ENCODE measurements around the gene AIFM3. TPM values are rescaled to one million over a fixed set of nuclear protein-coding genes. Genes with fewer than 3 reads are reported as not detected.
A peak's percentile ranks its signal among the peaks of the same experiment; 100 is the strongest.

AIFM3 gene
- total RNA-seq, 1 donor from 2014 or later: 0.47 TPM

GRCh38 chr22:20995329-20996030, 28.4 kb downstream of the AIFM3 start:
- no peak overlapping the region for H3K27ac Mint-ChIP-seq (ENCODE audit: unreplicated experiment)
- H3K9me3 Mint-ChIP-seq (ENCODE audit: low read depth): no peaks in the 10 kb centered on the region
- H3K27me3 Mint-ChIP-seq (ENCODE audit: low read depth): no peaks in the 10 kb centered on the region
- H3K4me3 Mint-ChIP-seq (ENCODE audit: unreplicated experiment): no peak overlapping the region
- peaks cover 3% of the 10 kb centered on the region for H3K36me3 Mint-ChIP-seq (ENCODE audit: low read depth)
- H3K4me1 Mint-ChIP-seq (ENCODE audit: low read depth): peaks cover 7% of the 10 kb centered on the region
- DNase-seq (ENCODE audit: low spot score): no peak
- no peak for TF ChIP-seq CTCF (IDR thresholded peaks at IDR 0.05)

GRCh38 chr22:20996031-20996410, 29.0 kb downstream of the AIFM3 start:
- Mint-ChIP-seq H3K27me3 (ENCODE audit: low read depth) (no peaks in the 10 kb centered on the region), H3K9me3 (ENCODE audit: low read depth) (no peaks in the 10 kb centered on the region), H3K4me3 (ENCODE audit: unreplicated experiment) (no peak overlapping the region), H3K27ac (ENCODE audit: unreplicated experiment) (no peak overlapping the region), H3K4me1 (ENCODE audit: low read depth) (peaks cover 12% of the 10 kb centered on the region), H3K36me3 (ENCODE audit: low read depth) (peaks cover 3% of the 10 kb centered on the region)
- no peak for TF ChIP-seq CTCF (IDR thresholded peaks at IDR 0.05)
- peak; percentile 88 for DNase-seq (ENCODE audit: low spot score)

GRCh38 chr22:20996598-20997535, 29.8 kb downstream of the AIFM3 start:
- Mint-ChIP-seq H3K36me3 (ENCODE audit: low read depth) (peaks cover 3% of the 10 kb centered on the region), H3K9me3 (ENCODE audit: low read depth) (no peaks in the 10 kb centered on the region), H3K4me1 (ENCODE audit: low read depth) (peaks cover 17% of the 10 kb centered on the region), H3K4me3 (ENCODE audit: unreplicated experiment) (no peak overlapping the region), H3K27ac (ENCODE audit: unreplicated experiment) (no peak overlapping the region), H3K27me3 (ENCODE audit: low read depth) (no peaks in the 10 kb centered on the region)
- peak; percentile 88 for DNase-seq (ENCODE audit: low spot score)
- no peak for TF ChIP-seq CTCF (IDR thresholded peaks at IDR 0.05)

GRCh38 chr22:20997536-20998257, 30.6 kb downstream of the AIFM3 start:
- H3K4me3 Mint-ChIP-seq (ENCODE audit: unreplicated experiment): no peak overlapping the region
- no peaks in the 10 kb centered on the region for H3K27me3 Mint-ChIP-seq (ENCODE audit: low read depth)

More at GRCh38 chr22:20997536-20998257, 30.6 kb downstream of the AIFM3 start:
- peaks cover 3% of the 10 kb centered on the region for H3K36me3 Mint-ChIP-seq (ENCODE audit: low read depth)
- no peak for DNase-seq (ENCODE audit: low spot score)
- H3K4me1 Mint-ChIP-seq (ENCODE audit: low read depth): peaks cover 19% of the 10 kb centered on the region
- no peak for TF ChIP-seq CTCF (IDR thresholded peaks at IDR 0.05)
- H3K9me3 Mint-ChIP-seq (ENCODE audit: low read depth): no peaks in the 10 kb centered on the region
- peak overlapping the region; percentile 49 for H3K27ac Mint-ChIP-seq (ENCODE audit: unreplicated experiment)
